Stromal cell of bone marrow (primary cell): Measurements from ENCODE around the gene RAB26.
A peak's percentile ranks its signal among the peaks of the same experiment; 100 is the strongest.

Experiments used
- DNase-seq: peaks from one replicate; pipeline ENCODE4 v3.0.0-alpha.2; 2012; ENCODE audit warnings: low read depth

RAB26 gene

DNA sequence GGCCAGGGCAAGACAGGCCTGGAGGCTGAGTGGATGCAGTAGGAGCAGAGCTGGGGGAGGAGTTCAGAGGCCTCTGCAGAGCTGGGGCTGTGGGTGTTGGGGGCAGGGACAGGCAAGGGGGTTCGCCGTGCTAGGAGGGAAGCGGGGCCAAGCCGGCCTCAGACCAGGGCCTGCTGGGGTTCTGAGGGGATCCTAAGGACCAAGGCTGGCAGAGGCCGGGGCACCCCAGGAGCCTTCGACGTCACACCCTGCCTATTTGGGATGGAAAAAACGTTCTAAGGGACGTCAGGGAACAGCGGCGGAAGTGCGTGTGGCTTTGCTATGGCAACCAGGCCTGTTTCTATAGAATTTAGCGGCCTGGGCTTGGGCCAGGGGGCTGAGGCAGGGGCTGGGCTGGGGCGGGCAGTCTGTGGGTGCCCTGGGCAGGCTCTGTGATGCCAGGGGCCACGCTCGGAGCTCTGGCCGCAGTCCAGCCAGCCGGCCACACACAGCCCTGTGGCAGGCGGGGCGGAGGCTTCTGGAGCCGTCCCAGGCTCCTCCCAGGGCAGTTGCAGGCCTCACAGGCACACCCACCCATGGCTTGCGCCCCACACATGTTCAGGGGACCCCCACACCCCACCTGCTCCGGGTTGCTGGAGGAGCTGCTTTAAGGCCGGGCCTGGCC is 10.9 kb downstream of the RAB26 start:
- DNase-seq, result peak; percentile 77

- DNase-seq, result no peak
Observed at GRCh38 chr16:2160915-2161551, 12.6 kb downstream of the RAB26 start.

GRCh38 chr16:2161911-2162310 is 13.5 kb downstream of the RAB26 start:
- DNase-seq, result no peak

DNA sequence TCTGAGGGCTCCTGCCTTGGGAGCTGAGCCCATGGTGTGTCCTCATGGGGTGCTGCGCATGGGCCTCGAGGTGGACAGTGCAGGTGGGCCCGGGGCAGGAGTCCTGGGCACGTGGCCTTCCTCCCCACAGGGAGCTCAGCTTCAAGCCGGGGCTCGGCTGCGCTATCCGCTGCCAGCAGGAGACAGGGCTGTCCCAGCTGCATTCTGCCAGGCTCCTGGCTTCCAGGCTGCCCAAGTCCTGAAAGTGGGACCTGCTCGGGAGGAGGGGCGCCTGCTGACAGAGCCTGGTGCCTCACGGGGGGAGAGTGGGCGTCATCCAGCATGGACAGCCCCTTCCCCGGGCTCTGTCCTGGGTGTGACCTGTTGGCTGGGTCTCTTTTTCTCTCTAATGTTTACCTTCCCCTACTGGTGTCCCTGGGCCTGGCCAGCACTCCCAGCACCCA is 14.3 kb downstream of the RAB26 start:
- DNase-seq, result no peak

GRCh38 chr16:2163211-2163881 is 14.9 kb downstream of the RAB26 start:
- DNase-seq, result no peak

- no peak for DNase-seq
Observed at GRCh38 chr16:2165861-2166260, 17.4 kb downstream of the RAB26 start.

- no peak for DNase-seq
Observed at GRCh38 chr16:2166263-2167067, 18.0 kb downstream of the RAB26 start.

DNA sequence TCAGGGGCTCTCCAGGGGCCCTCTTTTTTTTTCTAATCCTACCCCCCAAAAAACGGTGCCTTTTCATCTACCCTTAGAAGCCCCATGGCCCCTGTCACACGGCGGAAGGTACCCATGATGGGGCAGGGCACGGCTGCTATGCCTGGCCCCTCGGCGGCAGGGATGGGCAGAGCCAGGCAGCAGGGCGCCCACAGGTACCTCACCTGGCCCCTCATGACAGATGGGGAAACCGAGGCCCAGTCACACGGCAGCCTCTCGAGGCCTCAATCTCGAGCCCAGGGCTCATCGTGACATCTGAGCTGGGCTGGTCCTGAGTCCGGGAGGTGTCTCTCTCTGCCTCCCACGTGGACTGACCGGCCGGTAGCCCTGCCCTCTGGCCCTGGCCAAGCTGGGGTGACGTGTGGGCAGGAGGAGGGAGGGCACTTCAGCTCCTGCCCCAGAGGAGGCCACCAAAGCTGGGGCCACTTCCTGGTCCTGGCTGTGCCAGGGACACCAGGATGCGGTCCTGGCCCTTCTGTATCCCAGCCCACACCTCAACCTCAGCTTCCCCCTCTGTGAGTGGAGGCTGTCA is 18.7 kb downstream of the RAB26 start:
- DNase-seq, result no peak

GRCh38 chr16:2170080-2170479 is 21.7 kb downstream of the RAB26 start:
- no peak for DNase-seq

- no peak for DNase-seq
Observed at GRCh38 chr16:2170587-2171435, 22.4 kb downstream of the RAB26 start.

DNA sequence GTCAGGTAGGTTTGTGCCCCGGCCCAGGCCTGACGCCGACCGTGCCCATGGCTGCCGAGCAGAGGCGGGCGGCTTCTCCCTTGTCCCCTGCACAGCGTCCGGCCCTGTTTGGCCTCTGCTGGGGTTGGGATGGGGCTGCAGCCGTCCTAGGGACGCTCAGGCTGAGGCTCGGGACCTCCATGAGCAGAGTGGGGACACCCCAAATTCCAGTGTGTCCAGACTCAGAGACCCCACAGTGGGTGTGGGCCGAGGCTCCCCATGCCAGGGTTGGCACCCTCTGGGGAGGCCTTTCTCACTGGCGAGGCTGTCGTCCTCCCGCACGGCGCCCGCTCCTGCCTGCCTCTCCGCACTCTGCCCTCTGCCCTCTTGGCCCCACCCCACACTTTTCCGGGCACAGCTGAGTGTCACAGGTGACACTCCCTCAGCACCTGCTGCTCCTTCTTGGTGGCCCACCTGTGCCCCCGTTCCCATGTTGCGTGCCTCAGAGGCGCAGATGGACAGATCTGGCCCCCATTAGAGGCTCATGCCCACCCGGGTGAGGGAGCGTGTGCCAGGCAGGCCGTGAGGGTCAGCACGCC is 23.3 kb downstream of the RAB26 start:
- DNase-seq, result no peak

DNA sequence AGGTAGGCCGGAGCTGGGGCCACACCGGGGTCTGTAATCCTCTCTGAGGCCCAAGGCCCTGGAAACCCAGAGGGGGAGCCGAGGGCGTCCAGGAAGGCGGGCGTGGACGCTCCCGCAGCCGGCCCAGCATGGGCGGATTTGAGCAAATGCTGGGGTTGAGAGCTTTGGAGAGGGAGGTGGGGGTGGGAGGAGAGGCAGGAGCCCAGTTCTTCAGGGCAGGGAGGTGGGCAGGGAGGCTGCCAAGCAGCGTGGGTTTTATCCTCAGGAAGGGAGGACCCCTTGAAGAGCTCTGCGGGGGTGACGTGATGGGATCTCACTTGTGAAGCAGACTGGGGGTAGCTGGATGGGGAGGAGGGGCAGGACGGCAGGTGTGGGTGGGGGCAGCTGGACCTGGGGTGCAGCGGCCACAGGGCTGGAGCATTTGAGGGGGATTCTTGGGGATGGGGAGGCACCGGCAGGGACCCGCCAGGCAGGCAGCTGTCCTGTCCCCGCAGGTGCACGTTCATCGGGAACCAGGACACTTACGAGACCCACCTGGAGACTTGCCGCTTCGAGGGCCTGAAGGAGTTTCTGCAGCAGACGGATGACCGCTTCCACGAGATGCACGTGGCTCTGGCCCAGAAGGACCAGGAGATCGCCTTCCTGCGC is 24.4 kb downstream of the RAB26 start:
- DNase-seq, result no peak

GRCh38 chr16:2173366-2173765 is 24.9 kb downstream of the RAB26 start:
- DNase-seq, result no peak

- DNase-seq, result no peak
Observed at GRCh38 chr16:2173916-2174315, 25.5 kb downstream of the RAB26 start.

- no peak for DNase-seq
Observed at GRCh38 chr16:2174396-2175131, 26.1 kb downstream of the RAB26 start.

GRCh38 chr16:2175454-2175853 is 27.0 kb downstream of the RAB26 start:
- DNase-seq, result no peak

GRCh38 chr16:2176047-2176446 is 27.6 kb downstream of the RAB26 start:
- DNase-seq, result no peak

DNA sequence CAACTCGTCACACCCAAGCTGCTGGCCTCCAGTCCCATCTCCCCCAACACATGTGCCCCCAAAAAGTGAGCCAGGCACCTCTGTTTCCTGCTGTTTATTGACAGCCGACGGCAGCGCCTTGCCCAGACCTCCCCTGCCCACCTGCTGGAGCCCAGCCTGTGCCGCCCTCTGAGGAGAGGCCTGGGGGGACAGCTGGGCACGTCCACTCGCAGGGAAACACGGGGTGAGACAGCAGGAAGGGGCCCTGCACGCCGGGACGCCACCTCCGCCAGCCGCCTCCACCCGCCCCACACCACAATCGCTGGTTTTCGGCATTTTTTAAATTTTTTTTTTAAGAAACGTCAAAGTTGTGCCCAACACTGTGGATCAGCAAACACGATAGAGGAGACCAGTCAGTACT is 28.7 kb downstream of the RAB26 start:
- no peak for DNase-seq

DNA sequence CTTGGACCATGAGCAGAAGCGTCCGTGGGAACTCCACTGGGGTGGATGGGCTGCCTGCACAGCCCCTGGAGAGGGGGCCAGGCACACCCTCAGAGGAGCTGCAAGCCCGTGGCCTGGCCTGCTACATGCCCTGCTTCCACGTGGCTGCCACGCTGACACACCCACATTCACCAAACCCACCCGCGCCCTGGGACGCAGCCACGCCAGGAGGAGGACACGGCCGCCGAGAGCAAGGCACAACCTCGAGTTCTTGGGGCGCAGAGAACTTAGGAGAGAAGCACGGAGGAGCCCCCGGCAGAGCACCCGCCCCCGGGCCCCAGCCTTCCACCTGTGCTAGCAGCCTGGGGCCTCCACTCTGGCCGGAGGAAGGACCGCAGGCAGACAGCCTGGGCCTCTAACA is 29.1 kb downstream of the RAB26 start:
- no peak for DNase-seq
